ENCODE measurements around the gene EFNB3.

GRCh38 chr17:7702776-7703175 is 2.2 kb upstream of the EFNB3 start:
- TF ChIP-seq REST (IDR thresholded peaks at IDR 0.05; ENCODE audit: insufficient replicate concordance, low read depth) (no peak), CTCF (IDR thresholded peaks at IDR 0.05; ENCODE audit: insufficient read depth, low read length) (no peak), SPI1 (IDR thresholded peaks at IDR 0.05; ENCODE audit: borderline replicate concordance, low read depth) (no peak), POLR2AphosphoS5 (IDR thresholded peaks at IDR 0.05; ENCODE audit: low read depth) (no peak), GABPA (IDR thresholded peaks at IDR 0.05; ENCODE audit: low read depth) (no peak)
